ENCODE data around the gene SF3B5. TPM values are rescaled to one million over a fixed set of nuclear protein-coding genes. Genes with fewer than 3 reads are reported as not detected.
"Not testable (repeated sequence)": the region's sequence is repeated elsewhere in the genome, so short reads cannot be mapped to it uniquely, and the experiment has no call there.

Gene SF3B5
- total RNA-seq: 42.3 TPM

DNA sequence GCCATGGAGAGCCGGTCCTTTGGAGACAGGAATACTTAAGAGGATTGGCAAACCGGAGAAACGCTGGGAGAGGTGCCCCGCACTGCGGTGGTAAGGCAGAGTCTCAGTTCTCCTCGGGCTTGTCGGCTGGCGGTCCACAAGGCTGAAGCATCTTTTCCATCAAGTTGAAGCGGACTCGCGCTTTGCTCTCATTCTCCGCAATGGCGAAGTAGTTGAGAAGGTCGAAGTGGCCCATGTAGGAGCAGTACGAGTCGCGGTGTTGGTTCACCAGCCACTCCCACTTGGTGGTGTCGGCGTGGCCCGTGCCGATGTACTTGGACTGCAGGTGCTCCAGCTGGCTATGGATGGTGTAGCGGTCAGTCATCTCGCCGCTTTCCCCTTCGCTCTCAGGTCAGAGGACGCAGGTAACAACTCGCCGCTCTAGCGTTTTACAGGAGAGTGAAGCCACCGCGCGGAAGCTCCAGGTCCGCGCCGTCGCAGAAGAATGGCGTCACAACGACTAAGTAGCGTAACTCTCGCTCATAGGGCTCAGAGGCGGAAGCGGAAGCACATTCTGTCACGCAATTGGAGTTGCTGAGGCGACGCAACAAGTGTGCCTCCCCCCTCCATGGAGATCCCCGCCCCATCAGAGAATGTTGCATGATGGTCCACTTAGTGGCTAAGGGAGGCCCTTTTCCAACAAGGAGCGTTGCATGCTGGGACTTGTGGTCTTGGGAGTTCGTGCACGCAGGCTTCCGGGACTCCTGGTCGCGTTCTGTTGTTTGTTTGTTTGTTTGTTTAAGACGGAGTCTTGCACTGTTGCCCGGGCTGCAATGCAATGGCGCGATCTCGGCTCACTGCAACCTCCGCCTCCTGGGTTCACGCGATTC is at the start of gene SF3B5:
TSS of gene SF3B5 (minus strand) at position 440 of the 869 bp plus-strand sequence. CDS start at position 364, 76 bp downstream.
- peak; percentile 100 for DNase-seq

- DNase-seq: no peak
These were observed 49.6 kb upstream of the SF3B5 start for GRCh38 chr6:144144996-144145395.

GRCh38 chr6:144143878-144144277 is 48.5 kb upstream of the SF3B5 start:
- no peak for DNase-seq

DNA sequence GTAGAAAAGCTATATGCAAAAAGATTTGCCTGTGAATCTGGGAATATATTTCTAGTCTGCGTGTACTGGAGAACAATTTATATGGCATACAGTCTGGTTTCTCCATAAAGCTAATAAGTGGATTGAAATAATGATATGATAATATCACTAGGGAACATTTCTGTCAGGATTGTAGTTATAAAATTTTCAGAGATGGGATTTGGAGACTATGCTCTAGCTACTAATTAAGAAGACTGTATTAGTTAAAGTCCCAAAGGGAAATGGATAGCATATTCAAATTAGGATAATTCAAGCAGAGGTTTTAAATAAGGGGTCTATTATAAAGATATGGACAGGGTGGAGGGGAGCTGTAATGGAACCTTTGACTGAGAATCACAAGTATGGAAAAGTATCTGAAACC is 47.7 kb upstream of the SF3B5 start:
- DNase-seq: no peak

DNA sequence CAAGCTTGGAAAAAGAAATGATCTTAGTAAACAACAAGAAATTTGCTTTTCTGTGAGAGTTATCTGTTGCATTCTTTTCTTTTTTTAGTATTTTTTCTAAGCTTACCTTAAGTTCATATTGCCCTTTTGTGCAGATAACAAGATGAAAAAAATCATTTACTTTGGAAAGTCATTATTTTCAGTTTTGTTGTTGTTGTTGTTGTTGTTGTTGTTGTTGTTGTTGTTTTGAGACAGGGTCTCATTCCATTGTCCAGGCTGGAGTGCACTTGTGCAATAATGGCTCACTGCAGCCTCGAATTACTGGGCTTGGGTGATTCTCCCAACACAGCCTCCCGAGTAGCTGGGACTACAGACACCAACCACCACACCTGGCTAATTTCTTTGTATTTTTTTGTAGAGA is 46.1 kb upstream of the SF3B5 start:
- DNase-seq: no peak

- DNase-seq: no peak
These were observed 45.5 kb upstream of the SF3B5 start for GRCh38 chr6:144140867-144141266.

- no peak for DNase-seq
These were observed 44.4 kb upstream of the SF3B5 start for GRCh38 chr6:144139817-144140216.

DNA sequence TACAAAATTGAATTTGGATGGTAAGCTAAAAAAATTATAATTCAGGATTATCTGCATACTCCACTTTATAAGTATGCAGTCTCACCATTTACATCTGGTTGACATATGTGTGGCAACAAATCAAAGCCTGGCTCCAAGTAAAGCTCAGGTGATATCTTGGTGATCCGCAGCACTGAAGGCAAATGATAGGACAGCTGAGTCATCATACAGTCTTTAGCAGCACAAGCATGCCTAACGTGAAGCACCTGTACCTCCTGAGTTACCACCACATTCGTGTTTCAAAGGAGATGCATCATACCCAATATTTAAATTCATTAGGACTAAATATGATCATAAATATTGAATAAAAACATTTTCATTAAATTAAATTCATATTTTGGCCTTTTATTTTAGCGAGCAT is 43.2 kb upstream of the SF3B5 start:
- DNase-seq: no peak

- DNase-seq: no peak
These were observed 39.4 kb upstream of the SF3B5 start for GRCh38 chr6:144134737-144135136.

GRCh38 chr6:144134176-144134575 is 38.8 kb upstream of the SF3B5 start:
- no peak for DNase-seq

- DNase-seq: no peak
These were observed 38.0 kb upstream of the SF3B5 start for GRCh38 chr6:144133225-144133821.

- not testable (repeated sequence) for DNase-seq
These were observed 36.9 kb upstream of the SF3B5 start for GRCh38 chr6:144132167-144132690.

DNA sequence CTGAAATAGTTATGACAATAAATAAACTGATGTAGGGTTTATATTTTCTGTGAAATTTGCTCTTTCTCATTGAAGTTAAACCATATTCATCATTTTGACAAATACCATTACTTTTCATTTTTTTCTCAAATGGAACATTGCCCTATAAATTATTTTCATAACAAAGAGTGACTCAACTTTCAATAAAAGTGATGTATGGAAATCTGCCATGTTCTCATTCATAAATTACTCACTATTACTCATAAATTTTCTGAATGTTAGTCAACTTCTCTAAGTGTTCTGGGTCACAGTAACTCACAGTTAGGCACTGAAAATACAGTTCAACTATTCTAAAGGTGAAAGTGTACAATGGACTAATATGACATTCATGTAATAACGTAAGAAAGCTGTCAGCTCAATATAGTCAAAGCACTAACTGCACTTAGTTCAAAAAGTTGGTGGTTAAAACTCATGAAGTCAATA is 35.9 kb upstream of the SF3B5 start:
- no peak for DNase-seq

DNA sequence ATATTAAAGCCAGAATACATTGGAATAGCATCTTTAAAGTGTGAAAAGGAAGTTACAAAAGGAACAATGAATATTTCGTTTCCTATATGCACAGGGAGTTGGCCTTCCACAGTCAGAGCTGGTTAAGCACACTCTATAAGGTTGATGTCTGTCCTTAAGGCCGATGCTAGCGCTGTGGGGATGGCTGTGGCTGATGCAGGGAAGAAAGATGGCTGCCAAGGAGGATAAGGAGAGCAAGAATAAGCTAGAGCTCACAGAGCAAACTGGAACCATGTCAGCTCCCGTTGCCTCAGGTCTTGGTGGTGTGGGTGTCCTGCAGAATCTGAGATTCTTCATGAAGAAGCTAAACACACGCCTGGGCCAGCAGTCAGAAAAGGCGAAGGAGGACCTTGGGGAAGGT is 34.1 kb upstream of the SF3B5 start:
- DNase-seq: no peak

DNA sequence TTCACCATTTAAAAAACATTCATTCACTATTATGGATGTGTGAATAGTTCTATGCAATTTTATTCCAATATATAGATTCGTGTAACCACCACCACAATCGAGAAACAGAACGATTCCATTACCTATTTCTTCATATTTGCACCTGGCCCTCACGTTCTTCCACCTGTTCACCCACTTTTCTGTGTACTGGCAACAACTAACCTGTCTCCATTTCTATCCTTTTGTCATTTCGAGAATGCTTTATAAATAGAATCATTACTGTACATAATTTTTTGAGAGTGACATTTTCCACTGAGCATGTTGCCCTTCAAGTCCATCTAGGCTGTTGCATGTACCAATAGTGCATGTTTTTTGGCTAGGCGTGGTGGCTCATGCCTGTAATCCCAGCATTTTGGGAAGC is 31.7 kb upstream of the SF3B5 start:
- DNase-seq: no peak

- no peak for DNase-seq
These were observed 28.5 kb upstream of the SF3B5 start for GRCh38 chr6:144123836-144124235.

DNA sequence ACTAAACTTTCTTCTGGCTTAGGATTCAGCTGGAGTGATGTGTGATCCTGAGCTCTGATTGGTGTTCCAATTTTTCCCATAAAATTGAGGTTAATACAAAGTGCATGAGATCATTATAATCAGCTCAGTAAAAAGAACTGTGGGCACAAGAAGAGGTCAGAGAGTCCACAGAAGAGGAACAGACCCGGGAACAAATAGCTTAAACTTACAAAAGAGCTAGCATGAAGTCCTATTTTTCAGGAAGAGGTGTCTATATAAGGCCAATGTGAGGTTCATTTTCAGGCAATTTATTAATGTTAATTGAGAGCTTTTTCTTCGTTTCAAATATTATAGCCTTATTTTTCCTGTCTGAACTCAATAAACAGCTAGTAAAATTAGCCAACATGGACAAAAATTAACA is 28.0 kb upstream of the SF3B5 start:
- no peak for DNase-seq

- DNase-seq: no peak
These were observed 27.5 kb upstream of the SF3B5 start for GRCh38 chr6:144122861-144123260.

- no peak for DNase-seq
These were observed 24.0 kb upstream of the SF3B5 start for GRCh38 chr6:144119376-144119775.

DNA sequence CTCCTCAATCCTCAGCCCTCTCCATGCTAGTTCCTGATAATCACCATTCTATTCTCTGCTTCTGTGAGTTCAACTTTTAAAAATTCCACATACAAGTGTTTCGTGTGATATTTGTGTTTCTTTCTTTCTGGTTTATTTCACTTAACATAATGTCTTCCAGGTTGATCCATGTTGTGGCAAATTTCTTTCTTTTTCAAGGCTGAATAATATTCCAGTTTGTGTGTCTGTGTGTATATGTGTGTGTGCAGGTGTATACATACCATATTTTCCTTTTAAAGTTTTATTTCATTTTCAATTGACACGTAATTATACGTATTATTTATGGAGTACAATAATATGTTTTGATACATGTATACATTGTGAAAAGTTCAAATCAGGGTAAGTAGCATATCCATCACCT is 19.8 kb upstream of the SF3B5 start:
- DNase-seq: no peak

- no peak for DNase-seq
These were observed 18.0 kb upstream of the SF3B5 start for GRCh38 chr6:144113366-144113765.

- DNase-seq: no peak
These were observed 14.8 kb upstream of the SF3B5 start for GRCh38 chr6:144110210-144110609.

DNA sequence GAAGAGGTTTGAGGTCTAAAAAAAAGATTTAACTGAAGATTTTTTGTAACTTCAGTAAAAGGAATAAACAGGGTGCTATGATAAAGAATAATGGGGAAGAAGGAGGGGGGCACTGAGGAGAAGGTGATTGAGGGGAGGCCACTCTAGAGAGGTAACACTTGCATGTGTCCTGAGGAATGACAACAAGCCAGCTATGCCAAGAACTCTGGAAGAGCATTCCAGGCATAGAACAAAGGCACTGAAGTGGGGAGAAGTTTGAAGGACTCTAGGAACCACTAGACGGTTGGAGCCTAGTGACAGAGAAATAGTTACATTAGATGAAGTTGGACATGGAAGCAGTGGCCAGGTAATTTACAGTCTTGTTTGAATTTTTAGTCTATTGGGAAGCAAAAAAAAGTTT is 10.8 kb upstream of the SF3B5 start:
- DNase-seq: no peak

All from skin of body (tissue), 2 donors.